H1 (cell line): ENCODE data around the gene RASSF10. TPM values are rescaled to one million over a fixed set of nuclear protein-coding genes. Genes with fewer than 3 reads are reported as not detected.

Source experiments
- CTCF ChIA-PET: fragments of 300-600 bp; sonication (Branson Sonifier 250); formaldehyde crosslinking; loops from one replicate; lab custom pipeline; 2021; ENCODE audit not compliant: partially characterized antibody; lab: Charles Lee
- POLR2A ChIA-PET: fragments of 300-600 bp; sonication (Branson Sonifier 250); formaldehyde crosslinking; loops from one replicate; lab custom pipeline; 2021; ENCODE audit warnings: inconsistent platforms; ENCODE audit not compliant: partially characterized antibody; lab: Charles Lee
- DNase-seq, 2 experiments: peaks; one replicate each; pipeline versions ENCODE4 v3.0.0 to v3.0.0-alpha.2; 2010 to 2022; ENCODE audit warnings: low spot score in 2 of 2, low read depth in 1 of 2, mixed read lengths in 1 of 2
- FAIRE-seq: peaks from 2 replicates; lab custom pipeline; 2011; peaks lifted over from hg19 to GRCh38; lab: Jason Lieb, UNC
- H2AFZ ChIP-seq: 2 replicates; pipeline ENCODE4 v1.8.1; 2012; ENCODE audit warnings: low read length, inconsistent platforms
- H2AK5ac ChIP-seq: 2 replicates; pipeline ENCODE4 v1.6.1; 2013; ENCODE audit warnings: low read depth, low read length
- H2BK120ac ChIP-seq: replicated peaks from 2 replicates; pipeline ENCODE3; 2013; ENCODE audit warnings: low read depth, low read length, inconsistent platforms
- H2BK12ac ChIP-seq: 2 replicates; pipeline ENCODE4 v1.6.1; 2013; ENCODE audit warnings: low read depth, low read length
- H2BK15ac ChIP-seq: 2 replicates; pipeline ENCODE4 v1.6.1; 2013; ENCODE audit warnings: low read length
- H2BK20ac ChIP-seq: 2 replicates; pipeline ENCODE4 v1.6.1; 2013; ENCODE audit warnings: low read length
- H2BK5ac ChIP-seq: 2 replicates; pipeline ENCODE4 v1.6.1; 2013; ENCODE audit warnings: low read depth, low read length
- H3K14ac ChIP-seq: 2 replicates; pipeline ENCODE4 v1.6.1; 2013; ENCODE audit warnings: inconsistent platforms; ENCODE audit not compliant: insufficient read length
- H3K18ac ChIP-seq: 2 replicates; pipeline ENCODE4 v1.6.1; 2013; ENCODE audit warnings: low read length; ENCODE audit errors: extremely low read depth
- H3K23ac ChIP-seq: 2 replicates; pipeline ENCODE4 v1.6.1; 2013; ENCODE audit warnings: inconsistent platforms; ENCODE audit not compliant: insufficient read length
- H3K23me2 ChIP-seq: 2 replicates; pipeline ENCODE4 v1.6.1; 2013; ENCODE audit warnings: low read depth, low read length
- H3K27ac ChIP-seq: 2 replicates; pipeline ENCODE4 v1.6.1; 2011; ENCODE audit warnings: low read depth, low read length, inconsistent platforms
- H3K27me3 ChIP-seq, 4 experiments: replicated peaks in 1 of 4; 1 replicate in 1 of 4; 2 replicates in 3 of 4; pipeline versions ENCODE4 v1.6.1 to v1.8.1; 2011 to 2013; ENCODE audit warnings: low read length in 3 of 4, mild to moderate bottlenecking in 3 of 4, inconsistent platforms in 2 of 4, mixed read lengths in 2 of 4, moderate library complexity in 1 of 4; ENCODE audit not compliant: control insufficient read depth in 3 of 4, insufficient read depth in 3 of 4; ENCODE audit errors: extremely low read depth in 1 of 4
- H3K36me3 ChIP-seq, 4 experiments: 2 replicates each; pipeline versions ENCODE4 v1.6.1 to v1.8.1; 2011 to 2013; ENCODE audit warnings: mild to moderate bottlenecking in 4 of 4, low read length in 3 of 4, moderate library complexity in 2 of 4, control low read depth in 1 of 4, inconsistent platforms in 1 of 4; ENCODE audit not compliant: insufficient read depth in 4 of 4, control insufficient read depth in 2 of 4
- H3K4ac ChIP-seq: replicated peaks from 2 replicates; pipeline ENCODE3; 2013; ENCODE audit warnings: low read length, low read depth, mixed read lengths, inconsistent platforms; ENCODE audit not compliant: insufficient read length
- H3K4me1 ChIP-seq, 4 experiments: replicated peaks in 1 of 4; 1 replicate in 1 of 4; 2 replicates in 3 of 4; pipeline versions ENCODE4 v1.6.1 to v1.8.1; 2011 to 2013; ENCODE audit warnings: low read length in 3 of 4, inconsistent platforms in 2 of 4, mixed read lengths in 1 of 4; ENCODE audit not compliant: insufficient read depth in 4 of 4, control insufficient read depth in 3 of 4
- H3K4me2 ChIP-seq, 2 experiments: 2 replicates each; pipeline versions ENCODE4 v1.6.1 to v1.8.1; 2011 to 2013; ENCODE audit warnings: low read depth in 2 of 2, low read length in 2 of 2, control low read depth in 1 of 2, inconsistent platforms in 1 of 2, mild to moderate bottlenecking in 1 of 2; ENCODE audit not compliant: insufficient read depth in 1 of 2
- H3K4me3 ChIP-seq, 4 experiments: fragments of 200-600, 300-600 bp in 1 of 4; sonication (generic), shearing (Covaris generic), sonication (Bioruptor Twin) in 1 of 4; 2 replicates each; pipeline versions ENCODE4 v1.5.1 to v1.8.1; 2011 to 2016; ENCODE audit warnings: low read length in 4 of 4, low read depth in 3 of 4, control low read depth in 2 of 4, inconsistent platforms in 2 of 4, mild to moderate bottlenecking in 2 of 4, mixed read lengths in 1 of 4, moderate library complexity in 1 of 4; ENCODE audit not compliant: insufficient read depth in 2 of 4; ENCODE audit errors: extremely low read depth in 1 of 4
- H3K56ac ChIP-seq: replicated peaks from 2 replicates; pipeline ENCODE3; 2013; ENCODE audit warnings: low read depth, mild to moderate bottlenecking, mixed read lengths, low read length, inconsistent platforms; ENCODE audit not compliant: insufficient read length
- H3K79me1 ChIP-seq: 2 replicates; pipeline ENCODE4 v1.6.1; 2013; ENCODE audit warnings: low read depth, low read length, control low read depth
- H3K79me2 ChIP-seq, 2 experiments: 2 replicates each; pipeline versions ENCODE4 v1.6.1 to v1.8.1; 2012 to 2013; ENCODE audit warnings: low read length in 2 of 2, mild to moderate bottlenecking in 2 of 2, inconsistent platforms in 1 of 2; ENCODE audit not compliant: insufficient read depth in 2 of 2, control insufficient read depth in 1 of 2
- H3K9ac ChIP-seq, 4 experiments: replicated peaks in 1 of 4; 1 replicate in 1 of 4; 2 replicates in 3 of 4; pipeline versions ENCODE4 v1.6.1 to v1.8.1; 2011 to 2013; ENCODE audit warnings: low read depth in 3 of 4, low read length in 3 of 4, control low read depth in 2 of 4, mild to moderate bottlenecking in 2 of 4, moderate library complexity in 2 of 4, inconsistent platforms in 1 of 4; ENCODE audit errors: extremely low read depth in 1 of 4
- H3K9me3 ChIP-seq, 2 experiments: 2 replicates each; pipeline versions ENCODE4 v1.6.1 to v1.8.1; 2012 to 2013; ENCODE audit warnings: mild to moderate bottlenecking in 2 of 2, moderate library complexity in 2 of 2, control low read depth in 1 of 2, inconsistent platforms in 1 of 2, low read depth in 1 of 2, low read length in 1 of 2, mixed read lengths in 1 of 2; ENCODE audit not compliant: insufficient read depth in 2 of 2
- H4K20me1 ChIP-seq, 2 experiments: replicated peaks in 1 of 2; 2 replicates each; pipeline versions ENCODE3 to v1.8.1; 2011 to 2013; ENCODE audit warnings: inconsistent platforms in 2 of 2, low read length in 2 of 2, mild to moderate bottlenecking in 1 of 2; ENCODE audit not compliant: insufficient read depth in 2 of 2, control insufficient read depth in 1 of 2
- H4K5ac ChIP-seq: 2 replicates; pipeline ENCODE4 v1.6.1; 2013; ENCODE audit warnings: low read length, low read depth, mixed read lengths, inconsistent platforms; ENCODE audit not compliant: insufficient read length
- H4K8ac ChIP-seq: 2 replicates; pipeline ENCODE4 v1.8.0; 2013; ENCODE audit warnings: mild to moderate bottlenecking, moderate library complexity, low read length, inconsistent platforms; ENCODE audit not compliant: insufficient read depth; ENCODE audit errors: extremely low read depth
- H4K91ac ChIP-seq: replicated peaks from 2 replicates; pipeline ENCODE3; 2013; ENCODE audit warnings: low read length, mixed read lengths, inconsistent platforms; ENCODE audit not compliant: insufficient read length
- GTF2F1 ChIP-seq: IDR thresholded peaks from 2 replicates; pipeline ENCODE4 v1.6.1; 2012; ENCODE audit warnings: low read depth, low read length, improper control_type of control experiment, borderline replicate concordance
- HDAC2 ChIP-seq, 2 experiments: fragments of 300-600 bp in 1 of 2; sonication (generic) in 1 of 2; IDR thresholded peaks; 2 replicates each; pipeline ENCODE4 v1.6.1; 2011 to 2012; ENCODE audit warnings: low read depth in 2 of 2, low read length in 2 of 2, mild to moderate bottlenecking in 2 of 2, moderate library complexity in 2 of 2, borderline replicate concordance in 1 of 2, inconsistent platforms in 1 of 2
- KDM4A ChIP-seq: IDR thresholded peaks from one replicate; pipeline ENCODE4 v1.7.1; 2012; ENCODE audit warnings: low read depth, mild to moderate bottlenecking, moderate library complexity, low read length, inconsistent platforms; ENCODE audit not compliant: severe bottlenecking
- PHF8 ChIP-seq: fragments of 200-600 bp; sonication (generic); conservative IDR thresholded peaks from 2 replicates; pipeline ENCODE4 v1.7.1; 2012; ENCODE audit warnings: low read depth, mild to moderate bottlenecking, inconsistent platforms, low read length, moderate library complexity
- SIN3A ChIP-seq, 2 experiments: IDR thresholded peaks in 1 of 2; conservative IDR thresholded peaks in 1 of 2; 2 replicates each; pipeline ENCODE4 v1.6.1; 2011 to 2012; ENCODE audit warnings: low read length in 2 of 2, improper control_type of control experiment in 1 of 2, low read depth in 1 of 2, mild to moderate bottlenecking in 1 of 2
- WGBS, 2 experiments: shearing (Covaris generic) in 1 of 2; methylation state at CpG; one replicate each; pipeline versions ENCODE4 v1.1.6 to v1.1.7; 2013 to 2015; ENCODE audit warnings: low lambda C conversion rate in 2 of 2, mixed read lengths in 2 of 2, inconsistent platforms in 1 of 2, low coverage in 1 of 2, missing lambda C conversion rate in 1 of 2; ENCODE audit not compliant: insufficient replicate concordance in 2 of 2, insufficient coverage in 1 of 2, insufficient read length in 1 of 2; ENCODE audit errors: extremely low coverage in 1 of 2, missing lambda C conversion rate in 1 of 2; 5-methylcytosine and 5-hydroxymethylcytosine counted together
- polyA plus RNA-seq, 7 experiments: library from polyadenylated mRNA; depleted of rRNA in 3 of 7; stranded (reverse) in 5 of 7; unstranded in 2 of 7; fragments of >200 nt in 5 of 7; fragments of 200-250 nt in 2 of 7; gene quantifications; 1 replicate in 5 of 7; 2 replicates in 1 of 7; 4 replicates in 1 of 7; pipeline versions ENCODE4 v1.2.1 to v1.2.3, GENCODE V29; 2011 to 2013; ENCODE audit warnings: missing spikeins in 2 of 7, mixed read lengths in 2 of 7
- total RNA-seq: library from RNA; stranded (reverse); fragmentation: NEBNext Ultra II Directional; extraction: Animal tissue kit (Norgen Biotek cat#: 25700); gene quantifications from 2 replicates; pipeline ENCODE4 v1.2.1, GENCODE V29; 2021

The RASSF10 gene
- total and polyA plus RNA-seq, 2 of the 8 experiments (the other 6 are each of a cell fraction or from before 2014, with no cell fraction given), result 0.51 to 1.8 TPM

- POLR2A ChIA-PET, result no interaction called here
- H3K9ac ChIP-seq, result no peak overlapping the region
- no peak overlapping the region for H2BK12ac ChIP-seq
- 0 out of 4 replicates have a peak, but pooled peaks cover 0 to 2% of the 10 kb centered on the region in 2 experiments for H3K9me3 ChIP-seq
- 83% methylated on average over 2 of the region's 2 CpGs; no CpG with 5 or more reads in 1 of the 2 experiments for WGBS, 2 experiments
- FAIRE-seq (no peak), DNase-seq (no peak)
- H2BK15ac ChIP-seq, result no peak overlapping the region
- H4K5ac ChIP-seq, result no peak overlapping the region
- H3K4me3 ChIP-seq, result no peak overlapping the region
- no peak overlapping the region for H3K56ac ChIP-seq
- no peak overlapping the region for H3K23ac ChIP-seq
- no peak overlapping the region for H3K4ac ChIP-seq
- no peaks in the 10 kb centered on the region for H3K23me2 ChIP-seq
- no peak overlapping the region for H2BK5ac ChIP-seq
- H3K4me1 ChIP-seq, result peaks cover 0 to 3% (median 0%) of the 10 kb centered on the region in 4 experiments; a peak in 3 of 7 replicates
- H2BK120ac ChIP-seq, result no peak overlapping the region
- H4K20me1 ChIP-seq, result no peaks in the 10 kb centered on the region
- H2AFZ ChIP-seq, result no peak overlapping the region
- no peaks in the 10 kb centered on the region for H3K79me2 ChIP-seq
- H2AK5ac ChIP-seq, result no peak overlapping the region
- H2BK20ac ChIP-seq, result no peak overlapping the region
- H3K14ac ChIP-seq, result no peak overlapping the region
- no peaks in the 10 kb centered on the region for H3K27me3 ChIP-seq
- CTCF ChIA-PET, result interaction anchor here (0.7 to 1.6 kb wide), 5 partner anchors 10 to 735 kb away, joined by 3 to 8 read pairs (median 3); no protein-coding TSS in a partner anchor
- H3K36me3 ChIP-seq, result no peaks in the 10 kb centered on the region; a peak in 1 of 8 replicates
- H4K8ac ChIP-seq, result no peak overlapping the region
- H3K79me1 ChIP-seq, result no peaks in the 10 kb centered on the region
- no peak overlapping the region for H3K4me2 ChIP-seq
- H4K91ac ChIP-seq, result no peak overlapping the region
- no peak overlapping the region for H3K27ac ChIP-seq
- no peak overlapping the region for H3K18ac ChIP-seq
- TF ChIP-seq KDM4A (no peak), SIN3A (conservative IDR thresholded peaks at IDR 0.05 in 1 of 2, IDR thresholded peaks at IDR 0.05 in 1 of 2; ENCODE audit: low read depth in 1 of 2, low read length in 2 of 2) (no peak), PHF8 (no peak), GTF2F1 (no peak), HDAC2 (IDR thresholded peaks at IDR 0.05; ENCODE audit: borderline replicate concordance in 1 of 2, low read depth in 2 of 2, low read length in 2 of 2) (no peak)
These were observed 42.1 kb downstream of the RASSF10 start for GRCh38 chr11:13051257-13051656.
